GM23248 (cell line): ENCODE data around the gene SLC4A3. TPM values are rescaled to one million over a fixed set of nuclear protein-coding genes. Genes with fewer than 3 reads are reported as not detected.
"Not testable (repeated sequence)": the region's sequence is repeated elsewhere in the genome, so short reads cannot be mapped to it uniquely, and the experiment has no call there.

Experiments
- DNase-seq: peaks from one replicate; pipeline ENCODE4 v3.0.0-alpha.2; 2015
- H2AFZ ChIP-seq: fragments of 200-600 bp; sonication (generic); 2 replicates; pipeline ENCODE4 v1.6.1; 2016; ENCODE audit warnings: antibody characterized with exemption
- H3F3A ChIP-seq: fragments of 200-600 bp; sonication (generic); 2 replicates; pipeline ENCODE4 v1.6.1; 2016; ENCODE audit warnings: mild to moderate bottlenecking, antibody characterized with exemption, mixed run types; ENCODE audit not compliant: insufficient read depth
- H3K27ac ChIP-seq: fragments of 200-600 bp; sonication (generic); 2 replicates; pipeline ENCODE4 v1.5.1; 2016; ENCODE audit warnings: mild to moderate bottlenecking
- H3K27me3 ChIP-seq: fragments of 200-600 bp; sonication (generic); replicated peaks from 2 replicates; pipeline ENCODE4 v1.6.1; 2016; ENCODE audit warnings: mild to moderate bottlenecking; ENCODE audit not compliant: insufficient read depth
- H3K36me3 ChIP-seq: fragments of 200-600 bp; sonication (generic); 2 replicates; pipeline ENCODE4 v1.6.1; 2016; ENCODE audit warnings: low read depth, mild to moderate bottlenecking
- H3K4me1 ChIP-seq: fragments of 200-600 bp; sonication (generic); 2 replicates; pipeline ENCODE4 v1.6.1; 2016; ENCODE audit warnings: mild to moderate bottlenecking; ENCODE audit not compliant: insufficient read depth
- H3K4me2 ChIP-seq: fragments of 200-600 bp; sonication (generic); one replicate; pipeline ENCODE4 v1.6.1; 2016; ENCODE audit warnings: mild to moderate bottlenecking; ENCODE audit not compliant: unreplicated experiment
- H3K4me3 ChIP-seq: fragments of 200-600 bp; sonication (generic); 2 replicates; pipeline ENCODE4 v1.5.1; 2016; ENCODE audit warnings: mild to moderate bottlenecking
- H3K79me2 ChIP-seq: fragments of 200-600 bp; sonication (generic); 2 replicates; pipeline ENCODE4 v1.6.1; 2016; ENCODE audit warnings: mild to moderate bottlenecking; ENCODE audit not compliant: insufficient read depth
- H3K9ac ChIP-seq: fragments of 200-600 bp; sonication (generic); 2 replicates; pipeline ENCODE4 v1.6.1; 2016; ENCODE audit warnings: mild to moderate bottlenecking
- H3K9me2 ChIP-seq: fragments of 200-600 bp; sonication (generic); 2 replicates; pipeline ENCODE4 v1.6.1; 2016; ENCODE audit warnings: mixed run types, mild to moderate bottlenecking, moderate library complexity; ENCODE audit not compliant: insufficient read depth
- H3K9me3 ChIP-seq: fragments of 200-600 bp; sonication (generic); one replicate; pipeline ENCODE4 v1.6.1; 2017; ENCODE audit warnings: low read depth
- H4K20me1 ChIP-seq: fragments of 200-600 bp; sonication (generic); 2 replicates; pipeline ENCODE4 v1.6.0; 2016; ENCODE audit not compliant: insufficient read depth
- EZH2 ChIP-seq: fragments of 200-600 bp; sonication (generic); IDR thresholded peaks from 2 replicates; pipeline ENCODE4 v1.6.1; 2018; ENCODE audit warnings: antibody characterized with exemption, mild to moderate bottlenecking; ENCODE audit not compliant: insufficient read depth, poor library complexity, severe bottlenecking
- EZH2phosphoT487 ChIP-seq: fragments of 200-600 bp; sonication (generic); IDR thresholded peaks from 2 replicates; pipeline ENCODE4 v1.6.1; 2018; ENCODE audit warnings: antibody characterized with exemption, moderate library complexity, mild to moderate bottlenecking, low read depth; ENCODE audit not compliant: insufficient read depth
- WGBS, 2 experiments: methylation state at CpG; one replicate each; pipeline ENCODE4 v1.1.6; 2015 to 2017; ENCODE audit warnings: low lambda C conversion rate in 2 of 2, low coverage in 1 of 2; ENCODE audit errors: missing lambda C conversion rate in 2 of 2; 5-methylcytosine and 5-hydroxymethylcytosine counted together
- in situ Hi-C: fragments of 300-500 bp; cut with MboI; formaldehyde crosslinking; loops from 2 replicates; pipeline ENCODE4 v1.15.0; 2020
- polyA plus RNA-seq: library from polyadenylated mRNA; unstranded; fragments of >200 nt; fragmentation: Nextera tagmentation; extraction: Ambion mirVana; gene quantifications from 2 replicates; pipeline ENCODE4 v1.2.1, GENCODE V29; 2016
- total RNA-seq: library from RNA; depleted of rRNA; stranded (reverse); fragments of >200 nt; shearing (Covaris generic); gene quantifications from 2 replicates; pipeline ENCODE4 v1.2.3, GENCODE V29; 2014

SLC4A3 gene
- total and polyA plus RNA-seq, 2 experiments from 2014 or later = 0.54 to 0.79 TPM

DNA sequence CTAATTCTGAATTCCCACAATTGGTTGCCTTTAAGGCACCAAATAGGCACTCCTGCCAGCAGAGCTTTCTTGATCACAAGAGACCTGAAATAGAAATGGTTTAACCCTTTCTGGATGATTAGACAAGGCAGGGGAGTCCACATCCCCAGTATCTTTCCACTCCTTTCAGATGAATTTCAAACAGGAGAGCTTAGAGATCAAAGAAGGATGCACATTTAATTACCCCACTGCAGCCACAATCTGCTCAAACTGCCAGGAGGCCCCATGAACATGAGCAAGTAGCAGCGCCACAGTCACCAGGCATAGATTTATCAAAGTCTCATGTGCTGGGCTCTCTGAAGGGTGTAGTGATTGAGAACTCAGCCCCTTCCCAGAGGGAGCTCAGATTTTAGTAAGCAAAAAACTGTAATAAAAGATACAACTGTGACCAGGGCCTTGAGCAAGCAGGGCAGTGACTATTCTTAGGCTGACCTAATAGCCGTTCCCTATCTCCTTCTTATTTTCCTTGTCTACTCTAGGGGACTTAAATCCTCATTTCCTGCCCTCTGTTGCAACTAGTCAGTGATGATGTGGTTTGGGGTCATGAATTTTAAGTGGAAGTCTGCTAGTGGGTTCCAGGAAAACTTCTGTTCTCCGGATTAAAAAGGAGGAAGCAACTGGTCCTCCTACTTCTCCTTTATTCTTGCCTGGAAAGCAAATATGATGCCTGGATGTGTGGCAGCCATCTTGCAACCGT is 53.7 kb downstream of the SLC4A3 start:
- Histone ChIP-seq H2AFZ (no peak overlapping the region), H4K20me1 (no peaks in the 10 kb centered on the region), H3K9me3 (no peaks in the 10 kb centered on the region), H3K4me3 (no peak overlapping the region), H3F3A (peaks cover 4% of the 10 kb centered on the region; the same call in 1 of the 2 replicates), H3K9me2 (no peaks in the 10 kb centered on the region), H3K79me2 (no peaks in the 10 kb centered on the region), H3K4me1 (peaks cover 3% of the 10 kb centered on the region; the same call in 1 of the 2 replicates), H3K27me3 (peaks cover 4% of the 10 kb centered on the region), H3K4me2 (no peak overlapping the region), H3K27ac (no peak overlapping the region), H3K36me3 (no peaks in the 10 kb centered on the region), H3K9ac (no peak overlapping the region)
- in situ Hi-C loops = no loop called here
- TF ChIP-seq EZH2 (no peak), EZH2phosphoT487 (no peak)
- 85 to 94% methylated on average over 4 of the region's 4 CpGs for WGBS, 2 experiments
- DNase-seq = no peak

DNA sequence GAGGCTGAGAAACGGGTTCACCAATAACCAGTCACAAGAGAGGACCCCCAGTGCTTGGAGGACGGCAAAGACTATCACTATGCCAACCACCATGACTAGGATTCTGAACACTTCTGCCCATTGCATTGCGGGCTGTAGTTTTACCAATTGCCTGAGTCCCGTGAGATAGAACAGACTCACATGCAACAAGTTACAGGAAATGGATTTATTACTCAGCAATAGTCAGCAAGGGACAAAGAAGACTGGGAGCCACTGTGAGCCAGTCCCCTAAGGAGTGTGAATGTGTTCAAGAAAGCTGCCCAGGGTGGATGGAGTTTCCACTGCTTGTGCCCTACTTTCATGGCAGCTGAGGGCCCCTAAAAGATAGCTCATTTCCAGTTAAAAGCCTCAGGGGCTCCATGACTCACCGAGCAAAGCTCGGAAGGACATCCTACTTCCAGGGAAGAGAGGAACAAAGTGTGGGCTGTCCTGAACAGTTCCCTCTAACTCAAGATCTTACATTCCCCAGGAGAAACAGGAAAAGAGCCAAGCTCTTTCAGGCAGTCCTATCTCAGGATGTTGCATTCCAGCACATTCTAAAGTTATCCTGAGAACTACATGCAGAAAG is 54.4 kb downstream of the SLC4A3 start:
- Histone ChIP-seq H2AFZ (no peak overlapping the region), H3K9ac (no peak overlapping the region), H3K79me2 (no peaks in the 10 kb centered on the region), H3K9me2 (no peaks in the 10 kb centered on the region), H3K27ac (no peak overlapping the region), H3K4me1 (peaks cover 3% of the 10 kb centered on the region; the same call in 1 of the 2 replicates), H3K27me3 (peaks cover 4% of the 10 kb centered on the region; the same call in 1 of the 2 replicates), H3K4me2 (no peak overlapping the region), H4K20me1 (no peaks in the 10 kb centered on the region), H3F3A (peaks cover 4% of the 10 kb centered on the region; the same call in 1 of the 2 replicates), H3K36me3 (no peaks in the 10 kb centered on the region), H3K4me3 (no peak overlapping the region), H3K9me3 (no peaks in the 10 kb centered on the region)
- in situ Hi-C loops = no loop called here
- peak; percentile 18 for DNase-seq
- TF ChIP-seq EZH2 (no peak), EZH2phosphoT487 (no peak)
- WGBS, 2 experiments = 54 to 57% methylated on average over 6 of the region's 6 CpGs

DNA sequence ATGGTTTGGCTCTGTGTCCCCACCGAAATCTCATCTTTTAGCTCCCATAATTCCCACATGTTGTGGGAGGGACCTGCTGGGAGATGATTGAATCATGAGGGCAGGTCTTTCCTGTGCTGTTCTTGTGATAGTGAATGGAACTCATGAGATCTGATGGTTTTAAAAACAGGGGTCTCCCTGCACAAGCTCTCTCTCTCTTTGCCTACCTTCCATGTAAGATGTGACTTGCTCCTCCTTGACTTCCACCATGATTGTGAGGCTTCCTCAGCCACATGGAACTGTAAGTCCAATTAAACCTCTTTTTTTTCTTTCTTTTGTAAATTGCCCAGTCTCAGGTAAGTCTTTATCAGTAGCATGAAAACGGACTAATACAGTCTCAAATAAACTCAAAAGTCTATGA is 56.0 kb downstream of the SLC4A3 start:
- H3K4me1 ChIP-seq, H3K9me3 ChIP-seq, H3K4me2 ChIP-seq, H3K36me3 ChIP-seq, H3K79me2 ChIP-seq, H3K9ac ChIP-seq, H4K20me1 ChIP-seq, H2AFZ ChIP-seq, in situ Hi-C loops, H3K4me3 ChIP-seq, H3K9me2 ChIP-seq, H3K27ac ChIP-seq, DNase-seq, H3F3A ChIP-seq, H3K27me3 ChIP-seq: not testable (repeated sequence)
- WGBS, 2 experiments = 48 to 49% methylated on average over 2 of the region's 2 CpGs

DNA sequence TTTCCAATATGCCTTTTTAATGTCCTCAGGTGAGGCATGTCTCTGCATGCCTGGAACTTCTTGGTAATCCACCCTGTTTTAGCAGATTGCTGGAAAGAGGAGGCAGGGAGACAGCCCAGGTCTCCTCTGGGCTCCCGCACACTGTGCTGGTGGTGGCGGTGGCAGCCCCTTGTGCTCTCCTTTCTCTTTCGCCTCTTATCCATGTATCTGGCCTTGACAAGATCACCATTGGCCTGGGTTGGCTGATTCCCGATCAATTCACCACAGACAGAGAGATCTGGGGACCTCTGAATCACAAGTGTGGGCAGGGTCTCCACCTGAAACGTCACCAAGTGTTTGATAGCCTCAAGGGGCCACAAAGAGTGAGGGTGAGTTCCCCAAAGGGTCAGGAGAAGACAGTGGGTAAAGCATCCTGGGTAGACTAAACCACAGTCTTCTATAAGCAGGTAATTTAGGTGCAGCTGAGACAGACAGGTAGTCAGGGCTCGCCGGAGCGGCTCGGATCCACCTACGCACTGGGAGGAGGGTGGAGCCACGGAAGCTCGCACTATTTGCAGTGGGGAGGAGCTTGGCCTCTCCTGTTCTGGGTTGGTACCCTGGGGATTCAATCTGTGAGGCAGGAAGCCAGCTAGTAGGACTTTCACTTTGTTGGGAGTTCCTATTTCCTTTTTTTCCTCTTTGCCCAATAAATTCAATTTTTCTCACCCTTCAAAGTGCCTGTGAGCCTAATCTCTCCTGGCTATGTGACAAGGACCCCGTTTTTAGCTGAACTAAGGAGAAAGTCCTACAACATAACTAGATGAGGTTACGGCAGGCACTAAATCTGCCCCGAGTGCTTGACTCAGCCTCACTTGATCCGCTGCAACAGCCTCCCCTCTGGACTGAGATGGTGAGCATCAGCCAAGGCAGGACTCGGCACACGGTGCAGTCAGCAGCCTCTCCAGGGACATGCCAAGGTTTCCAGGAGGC is 57.6 kb downstream of the SLC4A3 start:
- no peaks in the 10 kb centered on the region for H3K9me3 ChIP-seq
- H3K27ac ChIP-seq = peak overlapping the region; percentile 62
- 19 to 21% methylated on average over 17 to 18 of the region's 18 CpGs for WGBS, 2 experiments
- peak; percentile 88 for DNase-seq
- peak overlapping the region; percentile 98 for H3K4me2 ChIP-seq
- no peaks in the 10 kb centered on the region for H3K9me2 ChIP-seq
- TF ChIP-seq EZH2phosphoT487 (no peak), EZH2 (no peak)
- peak overlapping the region; percentile 80 for H3K9ac ChIP-seq
- in situ Hi-C loops = no loop called here
- peaks cover 9% of the 10 kb centered on the region; the same call in 1 of the 2 replicates for H3F3A ChIP-seq
- H3K79me2 ChIP-seq = no peaks in the 10 kb centered on the region
- H4K20me1 ChIP-seq = no peaks in the 10 kb centered on the region
- 0 out of 2 replicates have a peak, but pooled peaks cover 4% of the 10 kb centered on the region for H3K27me3 ChIP-seq
- H3K36me3 ChIP-seq = no peaks in the 10 kb centered on the region
- peaks cover 3% of the 10 kb centered on the region; the same call in 1 of the 2 replicates for H3K4me1 ChIP-seq
- H2AFZ ChIP-seq = peak overlapping the region; percentile 97
- peak overlapping the region; percentile 93 for H3K4me3 ChIP-seq
